HL-60/S4 treated with phorbol 12-myristate 13-acetate at 8.2 ng/mL for 4 days and 3 days (cell line): ENCODE data around the gene FAM174C.
"Not testable (repeated sequence)": the region's sequence is repeated elsewhere in the genome, so short reads cannot be mapped to it uniquely, and the experiment has no call there.

Source experiments
- in situ Hi-C: fragments of 300-500 bp; cut with MboI; formaldehyde crosslinking; loops from 2 replicates; pipeline ENCODE4 v1.15.0; 2022; ENCODE audit warnings: low sequenced_read_pairs

Gene FAM174C

GRCh38 chr19:1296575-1297271 is 21.4 kb downstream of the FAM174C start:
- in situ Hi-C loops = no loop called here

DNA sequence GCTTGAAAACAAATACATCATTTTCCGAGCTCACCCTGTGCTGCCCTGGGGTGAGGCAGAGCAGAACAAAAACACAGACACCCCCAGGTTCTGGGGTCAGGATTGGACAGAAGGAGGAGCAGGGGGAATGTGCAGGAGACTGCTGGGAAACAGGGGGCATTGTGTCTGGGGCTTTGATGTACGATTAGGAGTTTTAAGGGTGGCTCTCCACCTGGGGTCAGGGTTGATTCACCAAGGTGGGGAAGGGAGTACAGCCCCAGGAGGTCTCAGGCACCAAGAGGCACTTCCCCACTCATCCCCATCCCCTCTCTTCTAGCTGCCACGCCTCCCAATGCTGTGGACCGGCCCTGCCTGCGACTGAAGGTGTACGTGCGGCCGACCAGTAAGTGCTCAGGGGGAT is 22.9 kb downstream of the FAM174C start:
- in situ Hi-C loops = no loop called here

DNA sequence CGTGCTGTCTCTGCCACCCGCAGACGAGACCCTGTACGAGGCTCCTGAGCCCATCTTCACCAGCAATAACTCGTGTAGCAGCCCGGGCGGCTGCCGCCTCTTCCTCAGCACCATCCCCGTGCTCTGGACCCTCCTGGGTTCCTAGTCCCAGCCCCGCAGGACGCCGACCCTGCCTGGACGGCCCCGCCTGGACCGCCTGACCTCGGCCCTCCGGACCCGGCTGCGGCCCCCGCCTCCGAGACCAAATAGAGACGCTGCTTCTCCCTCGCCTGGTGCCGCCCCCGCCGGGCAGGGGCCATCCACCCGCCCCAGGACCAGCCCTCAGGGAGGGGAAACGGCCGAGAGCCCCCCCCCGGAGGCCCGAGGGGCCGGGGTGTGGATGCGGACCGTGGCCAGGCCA is 24.5 kb downstream of the FAM174C start:
- in situ Hi-C loops = no loop called here

GRCh38 chr19:1300744-1301490 is 25.6 kb downstream of the FAM174C start:
- in situ Hi-C loops = no loop called here

DNA sequence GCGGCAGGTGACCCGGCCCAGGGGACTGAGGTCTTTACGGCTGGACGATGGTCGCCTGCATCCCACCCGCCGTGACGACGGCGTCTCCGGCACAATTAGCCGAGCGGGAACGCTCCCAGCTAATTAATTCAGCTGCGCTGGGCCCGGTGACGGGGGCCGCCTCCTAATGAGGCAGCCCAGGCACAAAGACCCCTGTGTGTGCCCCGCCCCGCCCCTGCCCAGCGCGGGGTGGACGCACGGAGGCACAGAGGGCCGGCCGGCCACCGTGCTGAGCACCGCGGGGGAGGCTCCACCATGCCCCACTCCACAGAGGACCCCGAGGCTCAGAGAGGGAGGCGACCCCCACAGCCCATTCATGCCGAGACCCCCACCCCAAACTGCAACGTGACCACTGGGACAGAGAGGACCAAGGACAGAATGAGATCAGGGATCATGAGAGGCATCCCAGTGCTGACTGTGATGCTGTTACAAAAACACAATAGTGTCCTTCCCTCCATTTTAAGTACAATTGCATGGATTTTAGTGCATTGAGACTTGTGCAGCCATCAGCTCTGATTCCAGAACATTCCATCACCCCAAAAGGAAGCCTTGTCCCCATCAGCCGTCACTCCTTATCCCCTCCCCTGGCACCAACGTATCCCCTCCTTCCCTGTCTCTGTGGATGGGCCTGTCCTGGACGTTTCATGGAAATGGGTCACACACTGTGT is 27.4 kb downstream of the FAM174C start:
- in situ Hi-C loops = no loop called here

DNA sequence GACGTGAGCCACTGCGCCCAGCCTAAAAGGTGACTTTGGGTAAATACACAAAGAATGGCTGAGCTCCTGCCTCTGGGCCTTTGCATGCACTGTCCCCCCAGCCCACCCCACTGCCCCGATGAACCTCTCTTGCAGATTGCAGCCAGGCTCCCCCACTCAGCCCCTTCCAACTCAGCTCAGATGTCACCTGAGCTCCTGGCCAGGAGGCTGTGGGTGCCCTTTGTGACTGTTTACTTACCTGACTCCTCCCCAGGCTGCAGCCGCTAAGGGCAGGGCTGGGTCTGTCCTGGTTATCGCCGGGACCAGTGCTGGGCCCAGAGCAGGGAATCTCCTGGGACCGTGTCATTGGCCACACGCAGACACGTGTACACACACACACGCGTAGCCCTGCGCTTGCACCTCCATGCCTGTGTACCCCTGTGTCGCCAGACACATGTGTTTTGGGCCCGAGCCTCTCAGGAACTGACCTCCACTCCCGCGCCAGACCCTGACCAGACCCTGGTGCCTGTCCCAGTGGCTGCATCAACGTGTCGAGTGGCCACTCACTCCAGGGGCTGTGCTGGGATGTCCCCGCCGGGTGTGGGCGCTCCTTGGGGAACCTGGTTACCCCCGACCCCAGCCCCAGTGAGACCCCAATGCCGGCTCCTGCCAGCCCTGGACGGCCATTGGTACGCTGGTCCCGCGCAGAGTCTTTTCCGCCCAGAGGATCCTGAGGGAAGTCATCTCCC is 29.0 kb downstream of the FAM174C start:
- in situ Hi-C loops = no loop called here

DNA sequence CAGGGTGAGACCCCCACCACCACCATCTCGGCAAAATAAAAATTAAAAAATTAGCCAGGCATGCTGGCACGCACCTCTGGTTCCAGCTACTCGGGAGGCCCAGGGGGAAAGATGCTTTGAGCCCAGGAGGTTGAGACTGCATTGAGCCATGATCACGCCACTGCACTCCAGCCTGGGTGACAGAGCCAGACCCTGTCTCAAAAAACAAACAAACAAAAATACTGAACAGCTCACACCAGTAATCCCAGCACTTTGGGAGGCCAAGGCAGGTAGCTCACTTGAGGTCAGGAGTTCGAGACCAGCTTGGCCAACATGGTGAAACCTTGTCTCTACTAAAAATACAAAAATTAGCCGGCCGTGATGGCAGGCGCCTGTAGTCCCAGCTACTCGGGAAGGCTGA is 30.0 kb downstream of the FAM174C start:
- in situ Hi-C loops = not testable (repeated sequence)

DNA sequence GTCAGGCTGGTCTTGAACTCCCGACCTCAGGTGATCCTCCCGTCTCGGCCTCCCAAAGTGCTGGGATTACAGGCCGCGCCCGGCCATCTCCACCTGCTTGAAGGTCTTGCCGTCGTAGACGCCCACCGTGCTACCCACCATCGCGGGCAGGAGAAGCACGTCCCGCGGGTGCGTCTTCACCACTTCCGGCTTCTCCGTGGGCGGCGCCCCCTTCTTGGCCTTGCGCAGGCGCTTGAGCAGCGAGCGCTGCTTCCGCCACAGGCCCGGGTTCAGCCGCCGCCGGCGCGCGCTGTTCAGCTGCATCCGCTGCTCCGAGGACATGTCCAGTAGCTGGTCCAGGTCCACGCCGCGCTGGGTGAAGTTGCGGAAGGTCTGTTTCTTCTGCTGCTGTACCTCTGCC is 32.0 kb downstream of the FAM174C start:
- in situ Hi-C loops = no loop called here

- in situ Hi-C loops = no loop called here
Observed at GRCh38 chr19:1307755-1308303, 32.5 kb downstream of the FAM174C start.

GRCh38 chr19:1308718-1309117 is 33.4 kb downstream of the FAM174C start:
- in situ Hi-C loops = no loop called here

DNA sequence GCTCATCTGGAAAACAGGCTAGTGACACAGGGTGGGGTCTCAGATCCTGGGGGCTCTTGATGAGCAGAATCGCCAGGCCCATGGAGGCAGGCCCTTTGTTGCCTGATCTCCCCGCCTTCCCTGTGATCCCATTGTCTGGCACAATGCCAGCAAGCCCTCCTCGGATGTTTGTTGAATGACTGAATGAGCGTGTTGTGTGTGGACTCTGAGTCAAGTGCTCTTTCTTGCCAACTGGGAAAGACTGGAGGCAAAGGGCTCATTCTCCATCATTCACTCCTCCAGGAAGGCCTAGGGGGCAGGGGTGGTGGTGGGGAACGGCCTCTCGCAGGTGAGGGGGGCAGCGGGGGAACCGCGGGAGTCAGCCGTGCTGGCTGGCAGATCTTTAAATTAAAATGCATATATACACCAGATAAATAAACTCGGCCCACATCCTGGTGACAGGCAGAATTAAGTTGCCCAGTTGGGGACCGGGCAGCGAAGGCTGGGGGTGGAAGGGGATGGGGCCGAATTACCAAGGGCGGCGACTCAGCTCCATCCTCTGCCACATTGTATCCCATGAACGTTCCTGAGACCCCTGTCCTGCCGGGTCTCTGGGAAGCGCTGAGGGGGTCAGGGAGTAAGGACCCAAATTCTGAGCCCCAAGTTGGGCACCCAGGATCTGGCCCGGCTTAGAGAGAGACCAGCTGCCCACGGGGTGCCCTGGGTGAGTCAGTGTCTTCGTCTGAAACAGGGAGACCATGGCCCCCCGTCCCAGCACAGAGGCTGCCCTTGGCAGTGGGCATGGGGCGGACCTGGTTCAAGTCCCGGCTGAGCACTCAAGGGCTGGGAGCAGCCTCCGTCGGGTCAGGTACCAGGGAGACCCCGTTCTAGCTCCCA is 34.9 kb downstream of the FAM174C start:
- in situ Hi-C loops = no loop called here

DNA sequence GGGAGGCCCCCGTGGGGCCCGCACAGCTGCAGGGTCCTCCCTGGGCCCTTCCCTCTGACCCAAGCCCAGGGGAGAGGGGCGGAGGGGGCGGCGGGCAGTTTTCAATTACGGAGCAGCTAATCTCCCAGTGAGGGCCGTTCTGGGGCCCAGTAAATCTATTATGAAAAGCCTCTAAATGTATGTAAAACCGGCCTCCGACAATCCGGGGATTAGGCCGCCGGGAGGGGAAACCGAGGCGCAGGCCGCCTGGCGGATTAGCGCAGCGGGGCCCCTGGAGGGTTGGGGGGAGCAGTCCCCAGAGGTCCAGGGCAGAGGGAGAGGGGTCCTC is 35.5 kb downstream of the FAM174C start:
- in situ Hi-C loops = no loop called here

DNA sequence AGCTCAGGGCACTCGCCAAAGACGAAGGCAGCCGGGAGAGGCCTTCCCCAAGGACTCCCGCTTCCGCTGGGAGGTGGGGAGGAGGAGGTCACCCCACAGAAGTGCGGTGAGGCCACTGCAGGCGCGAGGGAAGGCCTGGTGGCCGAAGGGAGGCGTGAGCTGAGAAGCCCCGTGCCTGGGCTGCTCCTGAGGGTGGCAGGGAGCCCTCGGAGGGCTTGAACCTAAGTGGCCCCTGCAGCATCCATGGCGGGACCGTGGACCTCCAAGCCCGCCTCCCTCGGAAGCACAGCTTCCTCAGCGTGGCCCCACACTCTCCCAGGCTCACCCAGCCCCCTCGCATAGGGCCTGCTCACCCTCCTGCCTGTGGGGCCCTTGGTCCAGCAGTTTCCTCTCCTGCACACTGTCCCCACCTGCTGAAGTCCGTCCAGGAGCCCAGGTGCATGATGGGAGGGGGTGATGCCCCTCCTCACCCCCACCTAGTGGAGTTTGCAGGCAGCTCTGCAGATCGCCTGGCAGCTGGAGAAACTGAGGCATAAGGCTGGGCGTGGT is 36.3 kb downstream of the FAM174C start:
- in situ Hi-C loops = no loop called here

GRCh38 chr19:1312767-1313694 is 37.7 kb downstream of the FAM174C start:
- in situ Hi-C loops = no loop called here

DNA sequence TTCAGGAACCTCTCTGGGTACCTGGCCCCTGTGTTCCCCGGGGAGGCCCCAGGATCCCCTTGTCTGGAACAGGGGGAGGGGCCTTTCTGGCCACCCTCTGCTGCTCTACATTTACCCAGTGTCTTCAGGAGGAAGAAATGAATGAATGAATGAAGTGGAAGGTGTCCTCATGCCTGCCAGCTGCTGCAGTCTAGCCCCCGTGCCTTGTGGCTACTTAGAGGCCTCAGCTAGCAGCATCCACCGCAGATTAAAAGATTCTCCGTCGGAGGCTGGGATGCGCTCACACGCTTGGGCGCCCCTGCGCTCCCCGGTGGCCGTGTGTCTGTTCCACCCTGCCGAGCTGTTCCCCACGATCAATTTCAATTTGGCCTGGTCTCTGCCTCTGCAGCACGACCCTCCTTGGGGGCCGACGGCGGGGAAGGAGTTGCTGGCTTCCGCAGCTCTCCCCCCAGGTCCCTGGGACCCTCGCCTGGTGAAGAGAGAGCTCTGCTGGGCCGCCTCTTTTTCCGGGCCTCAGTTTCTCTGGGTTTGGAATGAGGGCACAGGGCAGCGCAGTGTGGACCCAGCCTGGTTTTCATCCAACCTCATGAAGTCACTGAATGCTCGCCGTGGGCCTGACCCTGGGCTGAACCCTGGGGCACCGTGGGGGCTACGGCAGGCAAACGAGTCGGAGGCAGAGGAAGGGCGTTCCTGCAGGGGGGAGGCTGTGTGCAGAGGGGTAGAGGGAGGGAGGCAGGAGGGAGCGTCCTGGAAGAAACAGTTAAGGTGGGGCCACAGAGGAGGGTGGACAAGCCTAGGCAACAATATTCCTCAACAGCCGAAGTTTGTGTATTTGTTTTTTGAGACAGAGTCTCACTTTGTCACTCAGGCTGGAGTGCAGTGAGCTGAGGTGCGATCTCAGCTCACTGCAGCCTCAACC is 38.6 kb downstream of the FAM174C start:
- in situ Hi-C loops = no loop called here

DNA sequence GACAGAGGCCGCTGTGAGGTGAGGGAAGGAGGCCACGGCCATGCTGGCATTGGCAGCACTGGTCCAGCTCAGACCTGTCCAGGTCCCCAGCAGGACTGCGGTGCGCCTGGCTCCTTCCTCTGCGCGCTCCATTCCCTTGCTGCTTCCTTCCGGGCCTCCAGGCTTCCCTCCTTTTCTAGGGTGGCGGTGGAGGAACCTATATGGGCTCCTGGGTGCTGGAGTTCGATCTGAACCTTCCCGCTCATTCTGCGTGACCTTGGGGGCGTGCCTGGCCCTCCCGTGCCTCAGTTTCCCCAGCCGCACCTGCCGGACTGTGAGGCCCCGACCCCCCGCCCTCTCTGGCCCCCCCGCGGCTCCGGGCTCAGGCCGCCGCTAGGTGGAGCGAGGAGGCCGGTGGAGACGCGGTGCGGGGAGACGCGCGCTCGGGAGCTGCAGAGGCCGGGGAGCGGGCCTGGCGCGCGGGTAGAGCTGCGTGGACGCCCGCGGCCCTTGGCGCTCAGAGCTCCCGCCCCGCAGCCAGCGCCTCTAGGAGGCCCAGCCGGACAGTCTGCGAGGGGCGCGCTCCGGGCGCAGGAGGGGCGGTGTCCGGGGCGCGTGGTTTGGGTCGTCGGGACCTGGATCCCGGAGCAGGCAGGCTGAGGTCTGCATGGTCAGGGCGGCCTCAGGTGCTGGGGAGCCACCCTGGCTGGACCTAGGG is 40.3 kb downstream of the FAM174C start:
- in situ Hi-C loops = no loop called here

- in situ Hi-C loops = no loop called here
Observed at GRCh38 chr19:1316466-1316865, 41.1 kb downstream of the FAM174C start.
